GM18508 (cell line): Measurements from ENCODE around the gene BEGAIN.

Experiments
- ATAC-seq: cut with Tn5 transposase; IDR thresholded peaks from one replicate; pipeline ENCODE4 v1.9.1; 2021; ENCODE audit warnings: moderate number of reproducible peaks; ENCODE audit not compliant: insufficient read depth, unreplicated experiment

Gene BEGAIN, protein sequence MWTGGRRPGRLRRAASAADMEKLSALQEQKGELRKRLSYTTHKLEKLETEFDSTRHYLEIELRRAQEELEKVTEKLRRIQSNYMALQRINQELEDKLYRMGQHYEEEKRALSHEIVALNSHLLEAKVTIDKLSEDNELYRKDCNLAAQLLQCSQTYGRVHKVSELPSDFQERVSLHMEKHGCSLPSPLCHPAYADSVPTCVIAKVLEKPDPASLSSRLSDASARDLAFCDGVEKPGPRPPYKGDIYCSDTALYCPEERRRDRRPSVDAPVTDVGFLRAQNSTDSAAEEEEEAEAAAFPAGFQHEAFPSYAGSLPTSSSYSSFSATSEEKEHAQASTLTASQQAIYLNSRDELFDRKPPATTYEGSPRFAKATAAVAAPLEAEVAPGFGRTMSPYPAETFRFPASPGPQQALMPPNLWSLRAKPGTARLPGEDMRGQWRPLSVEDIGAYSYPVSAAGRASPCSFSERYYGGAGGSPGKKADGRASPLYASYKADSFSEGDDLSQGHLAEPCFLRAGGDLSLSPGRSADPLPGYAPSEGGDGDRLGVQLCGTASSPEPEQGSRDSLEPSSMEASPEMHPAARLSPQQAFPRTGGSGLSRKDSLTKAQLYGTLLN

DNA sequence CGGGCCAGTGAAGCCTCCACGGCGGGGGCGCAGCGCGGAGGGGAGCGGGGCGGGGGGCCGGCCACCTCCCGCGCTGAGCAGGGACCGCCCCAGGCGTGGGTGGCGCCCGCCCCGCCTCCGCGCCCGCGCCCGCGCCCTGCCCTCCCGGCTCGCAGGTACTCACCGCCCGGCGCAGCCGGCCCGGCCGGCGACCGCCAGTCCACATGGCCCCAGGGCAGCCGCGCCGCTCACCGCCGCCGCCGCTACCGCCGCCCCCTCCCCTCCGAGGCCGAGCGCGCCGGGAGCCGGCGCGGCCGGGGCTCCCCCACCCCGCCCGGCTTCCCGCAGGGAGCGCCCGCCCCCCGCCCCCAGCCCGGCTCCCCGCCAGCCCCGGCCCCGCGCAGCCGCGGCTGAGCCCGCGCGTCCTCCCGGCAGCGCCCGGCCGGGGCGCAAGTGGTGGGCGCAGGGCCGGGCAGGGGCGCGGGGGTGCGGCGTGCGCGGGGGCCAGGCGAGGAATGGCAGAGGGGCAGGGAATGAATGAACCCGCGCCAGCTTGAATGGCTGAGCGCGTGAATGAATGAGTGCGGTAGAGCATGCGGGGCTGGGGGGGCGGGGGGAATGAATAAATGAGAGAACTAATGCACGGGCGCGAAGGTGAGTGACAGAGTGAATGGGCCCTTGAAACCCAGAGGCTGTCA, at the start of gene BEGAIN:
Gene BEGAIN, minus strand, starts transcription at position 332 of the 677 bp plus-strand sequence. Its CDS starts 127 bp downstream, at position 205.
- ATAC-seq, result no peak

DNA sequence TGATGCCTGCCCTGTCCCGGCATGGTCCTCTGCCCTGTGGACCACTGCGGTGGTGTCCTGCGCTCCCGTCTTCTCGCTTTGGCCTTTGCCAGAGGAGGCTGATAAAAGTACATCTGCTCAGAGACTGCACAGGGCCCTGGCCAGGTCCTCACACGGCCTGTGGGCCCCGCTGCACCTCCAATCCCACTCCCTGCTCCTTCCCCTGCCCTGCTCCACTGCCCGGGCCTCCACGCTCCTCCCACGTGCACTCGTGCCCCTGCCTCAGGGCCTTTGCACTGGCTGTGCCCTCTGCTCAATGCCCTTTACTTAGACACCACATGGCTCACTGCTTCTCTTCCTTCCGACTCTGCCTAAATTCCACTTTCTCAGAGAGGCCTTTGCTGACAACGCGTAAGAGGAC, 49.3 kb upstream of the BEGAIN start:
- ATAC-seq, result no peak

DNA sequence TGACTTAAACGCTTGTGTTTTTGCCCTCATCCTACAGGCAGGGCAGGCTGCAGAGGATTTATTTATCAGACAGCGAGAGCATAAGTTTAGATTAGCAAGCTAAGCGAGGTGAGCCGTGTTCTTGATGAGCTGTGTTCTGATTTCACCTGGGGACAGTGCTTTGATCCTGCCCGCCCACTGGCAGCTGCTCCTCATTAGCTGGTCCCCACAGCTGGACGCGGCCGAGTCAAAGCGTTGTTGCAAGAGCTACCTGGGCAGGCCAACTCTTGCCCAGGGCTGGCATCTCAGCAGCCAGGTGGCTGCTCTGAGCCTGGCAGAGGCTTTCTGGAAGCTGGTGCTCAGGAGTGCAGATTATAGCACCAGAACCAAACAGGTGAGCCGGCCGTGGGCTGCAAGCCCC, 46.8 kb upstream of the BEGAIN start:
- no peak for ATAC-seq

DNA sequence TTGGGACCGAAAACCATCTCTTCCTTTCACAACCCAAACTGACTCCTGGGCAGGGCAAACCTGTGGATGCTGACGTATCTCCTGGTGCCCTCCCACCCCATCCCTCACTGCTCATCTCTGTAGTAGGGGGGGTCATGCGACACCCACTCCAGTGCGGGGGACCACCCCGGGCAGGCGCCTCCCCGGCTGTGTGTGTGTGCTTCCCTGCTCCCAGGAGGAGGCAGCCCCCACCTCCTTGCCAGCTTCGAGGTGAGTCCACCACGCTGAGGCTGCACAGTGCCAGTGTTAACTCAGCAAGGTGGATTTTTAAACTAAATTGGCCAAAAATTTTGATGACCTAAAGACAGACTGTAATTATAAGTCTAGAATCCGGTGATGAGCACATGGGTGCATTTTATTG, 46.2 kb upstream of the BEGAIN start:
- ATAC-seq, result no peak

DNA sequence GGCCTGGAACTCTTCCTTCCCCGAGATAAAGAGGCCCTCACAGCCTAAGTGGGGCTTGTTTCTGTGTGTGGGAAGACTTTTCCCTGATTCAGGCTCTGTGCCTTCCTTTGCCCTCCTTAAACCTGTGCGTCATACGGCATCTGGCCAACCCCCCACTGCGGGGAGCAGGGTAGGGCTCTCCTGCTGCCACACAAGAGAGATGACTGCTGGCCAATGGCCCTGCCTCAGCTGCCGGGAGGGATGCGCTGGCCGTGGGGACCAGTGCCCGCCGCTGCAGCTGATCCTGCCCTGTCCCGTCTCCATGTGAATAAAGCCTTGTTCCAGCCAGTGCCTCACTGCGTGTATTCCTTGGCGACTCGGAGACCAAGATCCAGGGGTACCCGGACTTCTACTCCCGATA, 42.5 kb upstream of the BEGAIN start:
- no peak for ATAC-seq

DNA sequence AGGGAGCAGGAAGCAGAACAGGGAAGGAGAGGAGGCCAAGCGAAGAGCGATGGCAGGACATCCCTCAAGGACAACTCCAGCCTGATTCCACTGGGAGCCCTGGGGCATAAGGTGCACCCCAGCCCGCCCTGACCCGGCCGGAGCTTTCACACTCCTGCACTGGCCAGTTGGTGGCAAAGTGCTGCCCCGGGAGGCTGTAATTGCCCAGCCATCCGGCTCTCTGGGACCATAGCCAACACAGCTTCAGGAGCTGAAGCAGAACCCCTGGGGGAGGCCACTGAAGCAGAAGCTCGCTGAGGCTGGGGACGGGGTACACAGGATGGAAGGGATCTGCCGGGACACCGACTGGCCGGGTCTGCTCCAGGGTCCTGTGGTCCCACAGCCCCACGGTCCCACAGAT, 41.9 kb upstream of the BEGAIN start:
- no peak for ATAC-seq

DNA sequence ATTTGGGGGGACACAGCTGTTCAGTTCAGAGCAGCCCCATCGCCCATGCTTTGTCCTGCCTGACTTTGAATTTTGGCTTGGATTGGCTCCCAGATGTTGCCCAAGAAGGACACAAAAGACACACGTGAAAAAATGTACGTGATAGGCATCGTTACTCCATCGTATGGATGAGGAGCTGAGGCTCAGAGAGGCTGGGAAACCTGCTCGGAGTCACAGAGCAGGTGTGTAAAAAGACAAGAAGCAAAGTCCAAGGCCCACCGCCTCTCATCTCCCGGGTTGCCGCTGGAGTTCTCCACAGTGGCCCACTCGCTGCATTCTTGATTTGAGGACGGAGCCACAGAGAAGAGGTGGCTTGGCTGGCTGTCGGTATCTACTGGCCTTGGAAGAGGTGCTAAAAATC, 41.0 kb upstream of the BEGAIN start:
- no peak for ATAC-seq

DNA sequence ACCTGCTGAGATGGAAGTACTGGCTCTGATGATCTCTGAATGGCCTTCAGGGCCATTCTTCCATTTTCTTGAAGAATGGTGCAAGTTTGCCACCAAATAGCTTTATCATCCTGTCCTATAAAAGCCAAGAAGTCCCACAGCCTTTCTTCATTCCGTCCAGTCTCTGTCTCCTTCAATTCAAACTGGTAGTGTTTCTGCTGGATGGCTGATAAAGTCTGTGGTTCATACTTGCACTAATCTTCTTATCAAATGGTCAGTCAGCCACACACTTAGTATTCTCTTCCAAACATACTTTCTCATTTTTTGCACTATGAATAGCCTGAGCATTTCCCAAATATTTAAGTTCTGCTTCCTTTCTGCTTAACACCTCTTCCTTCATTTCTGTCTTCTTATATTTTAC, 39.4 kb upstream of the BEGAIN start:
- no peak for ATAC-seq

DNA sequence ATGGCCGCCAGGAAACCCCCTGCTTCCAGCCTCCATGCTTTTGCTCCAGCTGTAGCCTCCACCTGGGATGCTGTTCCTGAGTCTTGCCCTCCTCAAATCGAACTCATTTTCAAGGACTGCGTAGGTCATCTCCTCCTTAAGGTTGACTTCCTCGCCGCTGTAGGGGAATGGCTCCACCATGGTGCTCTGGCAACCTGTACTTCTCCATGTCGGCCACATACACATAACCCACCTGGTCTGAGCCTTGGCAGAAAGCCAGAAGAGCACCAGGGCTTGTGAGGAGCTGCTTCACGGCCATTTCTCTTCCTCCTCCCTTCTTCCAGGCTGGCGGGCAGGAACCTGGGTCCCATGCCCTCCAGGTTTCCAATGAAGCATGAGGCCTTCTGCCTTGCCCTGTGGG, 36.7 kb upstream of the BEGAIN start:
- ATAC-seq, result no peak

DNA sequence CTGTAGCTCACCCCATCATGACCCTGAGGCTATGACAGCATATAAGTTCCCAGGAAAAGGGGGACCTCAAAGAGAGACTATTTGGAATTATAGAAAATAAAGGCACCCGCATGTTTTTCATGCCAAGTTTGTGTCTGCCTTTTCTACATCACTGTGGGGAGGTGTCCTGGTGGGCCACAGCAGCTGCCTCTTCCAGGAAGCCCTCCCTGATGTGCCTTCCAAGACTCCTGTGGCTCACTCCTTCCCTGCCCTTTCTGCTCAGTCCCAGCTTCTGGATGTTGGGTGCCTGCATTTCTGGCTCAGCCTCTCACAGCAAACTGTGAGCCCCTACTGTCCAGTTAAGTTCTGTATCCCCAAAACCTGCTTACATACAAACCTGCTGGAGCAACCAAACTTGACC, 36.3 kb upstream of the BEGAIN start:
- no peak for ATAC-seq

DNA sequence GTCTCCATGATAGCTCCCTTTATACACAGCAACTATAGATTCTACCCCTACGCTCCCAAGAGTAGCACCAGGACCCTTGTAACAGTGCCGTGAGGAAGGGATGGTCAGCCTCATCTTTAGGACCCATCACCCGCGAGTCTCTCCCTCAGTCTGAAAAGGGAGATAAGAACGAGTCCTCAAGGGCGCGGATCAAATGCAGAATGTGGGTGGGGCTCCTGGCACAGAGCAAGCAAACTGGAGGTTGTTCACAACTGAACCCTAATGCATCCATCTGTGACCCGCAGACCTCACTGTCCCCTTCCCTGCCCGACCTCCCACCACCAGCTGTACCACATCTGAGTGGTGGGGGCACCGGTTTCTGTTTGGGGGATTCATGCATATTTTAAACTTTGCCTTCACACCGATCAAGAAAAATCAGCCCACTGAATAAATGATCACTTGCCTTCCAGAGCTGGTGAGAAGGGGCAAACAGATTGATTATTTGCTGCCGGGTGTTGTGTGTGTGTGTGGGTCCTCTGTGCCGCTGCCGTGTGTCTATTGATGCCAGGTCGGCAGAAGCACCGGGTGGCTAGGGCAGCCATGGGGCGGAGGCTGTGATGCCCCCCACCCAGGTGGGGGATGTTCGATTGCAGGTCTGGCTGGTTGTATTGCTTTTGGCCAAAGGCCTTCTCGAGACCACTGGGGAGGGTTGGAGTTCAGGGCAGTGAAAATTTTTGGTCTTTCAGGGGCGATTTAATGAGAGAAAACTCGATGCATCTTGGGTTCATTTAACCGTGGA, 35.7 kb upstream of the BEGAIN start:
- ATAC-seq, result no peak

DNA sequence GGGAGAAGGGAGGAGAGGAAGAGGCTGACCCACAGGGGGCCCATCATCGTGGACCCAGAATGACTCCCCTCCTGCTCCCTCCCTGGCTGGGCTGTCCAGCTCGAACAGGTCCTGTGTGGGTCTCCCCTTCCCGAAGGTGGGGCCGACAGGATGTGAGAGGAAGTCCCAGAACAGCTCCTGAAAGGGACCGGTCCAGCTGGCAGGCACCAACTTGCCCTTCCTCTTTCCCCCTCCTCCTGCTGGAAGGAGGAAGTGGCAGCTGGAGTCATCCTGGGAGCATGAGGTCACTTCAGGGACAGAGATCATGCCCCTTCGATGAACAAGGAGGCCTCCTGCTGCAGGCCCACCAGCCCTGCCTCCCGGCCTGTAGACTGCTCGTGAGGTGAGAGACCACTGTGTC, 35.0 kb upstream of the BEGAIN start:
- no peak for ATAC-seq

DNA sequence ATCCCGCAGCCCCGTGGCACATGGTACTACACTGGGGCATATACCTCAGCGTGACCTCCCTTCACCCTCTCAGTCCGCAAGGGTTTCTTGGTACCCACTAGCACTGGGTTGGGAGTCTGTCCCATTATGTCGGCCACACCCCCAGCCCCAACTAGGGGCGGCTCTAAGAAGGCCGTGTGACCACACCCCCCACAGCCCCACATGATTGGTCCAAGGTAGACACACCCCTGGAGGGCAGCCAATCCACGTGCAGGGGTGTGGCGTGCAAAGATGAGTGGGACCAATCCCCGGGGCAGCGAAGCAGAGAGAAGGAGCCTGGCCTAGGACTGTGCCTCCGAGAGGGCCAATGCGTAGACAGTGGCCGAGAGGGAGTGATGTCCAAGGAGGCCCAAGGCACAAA, 34.6 kb upstream of the BEGAIN start:
- ATAC-seq, result no peak

DNA sequence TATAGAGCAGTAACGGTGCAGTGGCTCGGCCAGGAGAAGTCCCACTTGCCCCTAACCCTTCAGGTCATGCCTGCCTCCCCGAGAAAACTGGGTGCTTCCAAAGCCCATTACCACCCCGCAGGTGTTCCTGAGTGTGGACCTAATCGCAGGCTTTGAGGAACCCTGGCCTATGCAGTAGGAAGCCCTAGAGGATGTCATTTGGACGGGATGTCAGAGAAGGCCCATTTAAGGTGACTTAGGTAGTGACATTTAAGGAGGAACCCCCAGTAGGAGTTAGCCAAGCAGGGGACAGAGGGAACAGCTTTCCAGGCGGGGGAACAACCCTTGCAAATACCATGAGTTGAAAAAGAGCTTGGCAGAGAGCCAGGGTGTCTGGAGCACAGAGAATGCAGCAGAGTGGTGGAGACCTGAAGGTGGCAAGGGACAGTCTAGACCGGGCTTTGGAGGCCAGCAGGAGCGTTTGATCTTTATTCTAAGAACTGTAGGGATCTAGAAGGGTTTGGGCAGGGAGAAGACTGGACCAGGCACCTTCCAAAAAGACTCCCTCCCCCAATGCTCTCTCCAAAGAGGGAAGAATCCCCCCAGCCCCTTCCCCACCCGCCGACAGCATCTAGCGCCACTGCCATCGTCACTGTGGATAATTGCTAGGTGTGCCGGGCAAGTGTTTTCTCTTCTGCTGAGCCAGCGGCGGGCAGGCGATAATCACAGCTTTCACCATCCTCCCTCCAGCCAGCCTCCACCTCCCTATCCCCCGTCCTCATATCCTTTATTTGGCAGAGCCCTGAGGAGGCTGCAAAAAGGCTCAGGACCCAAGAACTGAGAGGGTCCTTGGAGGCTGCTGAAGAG, 33.3 kb upstream of the BEGAIN start:
- ATAC-seq, result no peak

DNA sequence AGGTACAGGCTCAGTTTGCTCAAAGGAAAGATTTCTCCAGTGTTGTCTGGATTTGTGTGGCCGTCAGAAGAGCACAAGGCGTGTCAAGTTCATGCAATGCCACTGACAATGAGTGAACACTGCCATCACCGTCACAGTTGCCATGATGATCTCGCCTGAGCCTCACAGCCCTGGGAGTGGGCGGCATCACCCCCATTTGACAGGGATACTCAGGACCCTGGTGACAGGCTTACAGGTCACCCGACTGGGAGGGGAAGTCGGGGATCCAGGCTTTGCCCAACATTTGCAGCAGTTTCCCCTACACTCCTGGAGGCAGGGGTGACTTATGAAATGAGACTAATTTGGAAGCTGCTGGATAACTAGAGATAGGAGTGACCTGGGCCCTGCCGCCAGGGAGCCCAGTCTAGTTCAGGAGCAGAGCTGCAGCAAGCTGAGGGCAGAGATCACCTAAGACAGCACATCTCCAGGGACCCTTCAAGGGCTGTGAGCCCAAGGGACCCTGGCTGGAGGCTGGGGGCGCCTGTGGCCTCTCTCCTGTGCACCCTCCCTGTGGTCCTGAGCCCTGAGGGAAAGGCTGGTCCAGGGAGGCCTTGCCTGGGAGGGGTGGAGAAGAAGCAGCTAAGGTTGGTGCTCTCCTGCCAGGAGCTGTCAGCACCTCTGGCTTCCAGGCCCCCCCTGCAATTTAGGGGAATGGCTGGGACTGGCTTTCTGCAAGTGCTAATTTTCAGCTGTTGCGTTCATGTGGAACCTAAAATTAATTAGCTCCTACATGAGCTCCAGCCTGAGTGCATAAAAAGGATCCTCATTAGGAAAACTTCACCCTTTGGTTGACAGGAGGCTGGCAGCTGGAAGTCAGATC, 32.4 kb upstream of the BEGAIN start:
- ATAC-seq, result no peak

DNA sequence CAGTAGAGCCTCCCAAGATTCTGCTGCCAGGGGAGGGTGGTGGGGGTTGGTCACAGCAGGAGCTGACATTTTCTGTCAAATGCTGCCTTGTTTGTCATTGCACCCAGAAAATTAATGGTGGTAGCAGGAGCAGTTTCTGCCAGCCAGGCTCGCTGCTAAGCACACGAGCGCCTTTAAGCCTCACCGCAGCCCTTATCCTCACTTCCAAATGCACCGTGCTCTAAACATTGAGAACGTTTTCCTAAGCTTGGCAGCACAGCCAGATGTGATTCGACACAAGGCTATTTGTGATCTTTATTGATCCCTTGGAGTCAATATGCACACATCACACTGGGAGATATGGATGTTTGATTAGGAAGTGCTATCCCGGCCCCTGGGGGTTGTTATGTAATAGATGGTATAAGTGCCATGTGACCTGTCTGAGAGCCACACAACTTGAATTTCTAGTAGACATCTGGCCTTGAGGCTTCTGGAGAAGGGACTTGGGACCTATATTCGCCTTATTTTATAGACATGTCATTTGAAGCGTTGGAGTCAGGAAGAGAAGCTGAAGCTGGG, 31.6 kb upstream of the BEGAIN start:
- no peak for ATAC-seq

DNA sequence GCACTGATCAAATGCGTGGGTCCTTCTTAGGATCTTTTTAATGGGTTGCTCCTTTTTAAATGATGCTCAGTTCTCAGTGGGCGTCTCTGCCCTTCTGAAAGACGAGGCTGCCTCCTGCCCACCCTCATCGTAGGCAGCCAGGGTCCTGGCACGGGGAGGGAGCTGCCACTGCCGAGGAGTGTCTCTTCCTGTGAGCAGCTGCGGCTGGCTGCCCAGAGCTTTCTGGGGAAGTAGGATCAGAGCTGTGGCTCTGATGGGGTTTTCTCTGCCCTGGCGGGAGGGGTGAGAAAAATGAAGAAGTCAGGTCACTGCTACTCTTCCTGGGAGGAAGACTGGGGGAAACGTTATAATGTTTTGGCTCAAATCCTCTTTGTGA, 31.1 kb upstream of the BEGAIN start:
- no peak for ATAC-seq

DNA sequence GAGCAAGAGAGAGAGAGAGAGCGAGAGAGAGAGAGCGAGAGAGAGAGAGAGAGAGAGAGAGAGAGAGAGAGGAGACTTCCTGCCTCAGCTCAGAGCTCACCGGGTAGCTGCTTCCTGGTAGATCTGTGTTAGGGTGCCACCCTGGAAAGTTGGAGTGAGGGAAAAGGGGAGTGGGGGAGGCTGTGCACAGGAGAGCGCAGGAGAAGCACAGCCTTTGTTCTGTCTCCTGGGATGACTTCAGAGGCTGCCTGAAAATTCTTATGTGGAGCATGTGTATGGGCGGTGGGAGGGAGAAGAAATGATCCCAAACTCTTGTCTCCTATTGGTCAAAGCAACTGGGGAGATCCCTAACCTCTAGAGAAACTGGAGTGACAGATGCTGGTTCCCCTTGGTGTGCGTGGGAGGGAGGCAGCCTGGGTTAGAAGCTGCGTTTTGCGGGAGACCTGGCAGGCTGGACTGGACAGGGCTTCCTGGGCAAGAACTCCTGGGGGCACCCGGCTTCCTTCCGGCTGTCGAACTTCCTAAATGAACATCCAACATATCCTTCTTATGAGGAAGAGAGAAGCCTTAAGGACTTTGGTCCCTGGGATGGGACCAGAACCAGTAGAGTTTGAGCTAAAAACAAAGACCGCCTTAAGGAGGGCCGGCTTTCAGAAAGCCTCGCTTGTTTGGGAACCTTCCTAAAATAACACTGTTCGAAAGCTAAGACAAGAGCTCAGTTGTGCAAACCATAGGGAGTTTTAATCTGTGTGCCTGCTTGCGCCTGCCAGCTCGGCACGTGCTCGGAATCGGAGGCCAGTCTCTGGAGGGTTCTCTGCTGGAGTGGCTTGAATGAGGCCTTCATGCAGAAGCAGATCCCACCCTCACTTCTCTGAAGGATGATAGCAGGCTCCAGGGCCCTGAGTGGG, 30.4 kb upstream of the BEGAIN start:
- no peak for ATAC-seq
